GM10266 (cell line): Measurements from ENCODE around the gene VRK3.

ENCODE experiments used
- DNase-seq: peaks from one replicate; pipeline ENCODE4 v3.0.0; 2012; ENCODE audit errors: extremely low spot score
- TF ChIP-seq, protein P1 (sequence below): IDR thresholded peaks from 2 replicates; pipeline ENCODE4 v1.5.1; 2012; ENCODE audit warnings: mild to moderate bottlenecking, low read depth; ENCODE audit not compliant: control insufficient read depth, insufficient read depth; ENCODE audit errors: missing control alignments

The VRK3 gene

DNA sequence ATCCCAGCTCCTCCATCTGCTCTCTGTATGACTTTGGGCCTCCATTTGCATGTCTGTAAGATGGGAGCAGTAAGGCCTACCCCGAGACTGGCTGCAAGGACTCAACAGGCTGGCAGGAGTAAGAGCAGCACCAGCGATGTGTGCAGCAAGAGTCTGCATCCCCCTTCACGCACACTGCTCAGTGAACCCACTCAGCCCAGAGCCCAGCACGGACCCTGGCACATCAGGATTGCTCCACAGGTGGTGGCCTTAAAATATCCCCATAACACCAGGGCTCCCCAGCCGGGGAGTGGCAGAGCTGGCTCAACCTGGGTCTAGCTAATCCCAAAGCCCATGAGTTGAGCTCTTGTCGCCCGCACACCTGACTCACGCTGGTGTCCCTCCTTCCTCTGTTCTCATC, 23.4 kb downstream of the VRK3 start:
- TF ChIP-seq, protein P1, sequence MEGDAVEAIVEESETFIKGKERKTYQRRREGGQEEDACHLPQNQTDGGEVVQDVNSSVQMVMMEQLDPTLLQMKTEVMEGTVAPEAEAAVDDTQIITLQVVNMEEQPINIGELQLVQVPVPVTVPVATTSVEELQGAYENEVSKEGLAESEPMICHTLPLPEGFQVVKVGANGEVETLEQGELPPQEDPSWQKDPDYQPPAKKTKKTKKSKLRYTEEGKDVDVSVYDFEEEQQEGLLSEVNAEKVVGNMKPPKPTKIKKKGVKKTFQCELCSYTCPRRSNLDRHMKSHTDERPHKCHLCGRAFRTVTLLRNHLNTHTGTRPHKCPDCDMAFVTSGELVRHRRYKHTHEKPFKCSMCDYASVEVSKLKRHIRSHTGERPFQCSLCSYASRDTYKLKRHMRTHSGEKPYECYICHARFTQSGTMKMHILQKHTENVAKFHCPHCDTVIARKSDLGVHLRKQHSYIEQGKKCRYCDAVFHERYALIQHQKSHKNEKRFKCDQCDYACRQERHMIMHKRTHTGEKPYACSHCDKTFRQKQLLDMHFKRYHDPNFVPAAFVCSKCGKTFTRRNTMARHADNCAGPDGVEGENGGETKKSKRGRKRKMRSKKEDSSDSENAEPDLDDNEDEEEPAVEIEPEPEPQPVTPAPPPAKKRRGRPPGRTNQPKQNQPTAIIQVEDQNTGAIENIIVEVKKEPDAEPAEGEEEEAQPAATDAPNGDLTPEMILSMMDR, result no peak
- DNase-seq, result no peak

DNA sequence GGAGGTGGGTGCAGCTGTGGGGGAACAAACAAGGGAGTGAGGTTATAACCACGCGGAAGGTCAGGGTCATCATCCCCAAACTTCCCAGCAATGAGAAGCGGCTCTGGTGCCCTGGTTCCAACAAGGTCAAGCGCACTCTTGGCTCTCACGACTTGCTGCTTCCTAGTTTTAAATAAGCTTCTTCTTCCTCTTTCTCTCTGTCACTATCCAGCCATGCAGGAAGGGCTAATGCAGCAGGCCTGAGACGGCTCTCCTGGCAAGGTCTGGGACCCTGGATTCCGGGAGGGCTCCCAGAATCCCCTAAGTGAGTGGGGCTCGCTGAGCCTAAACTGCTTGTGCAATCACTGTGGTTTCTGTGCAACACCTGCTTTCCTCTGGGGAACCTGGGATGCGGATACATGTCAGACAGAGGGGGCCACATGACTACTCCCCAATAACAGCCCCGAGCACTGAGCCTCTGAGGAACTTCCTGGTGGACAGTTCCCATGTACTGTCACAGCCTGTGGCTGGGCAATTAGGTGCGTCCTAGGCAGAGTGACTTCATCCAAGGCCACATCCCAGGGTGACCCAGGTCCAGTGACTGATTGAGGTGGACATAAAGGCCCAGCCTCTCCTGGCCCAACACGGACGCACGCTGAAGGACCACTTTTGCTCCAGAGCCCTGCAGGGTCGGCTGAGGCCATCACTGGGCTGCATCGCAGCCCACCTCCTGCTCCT, 24.2 kb downstream of the VRK3 start:
- DNase-seq, result no peak

DNA sequence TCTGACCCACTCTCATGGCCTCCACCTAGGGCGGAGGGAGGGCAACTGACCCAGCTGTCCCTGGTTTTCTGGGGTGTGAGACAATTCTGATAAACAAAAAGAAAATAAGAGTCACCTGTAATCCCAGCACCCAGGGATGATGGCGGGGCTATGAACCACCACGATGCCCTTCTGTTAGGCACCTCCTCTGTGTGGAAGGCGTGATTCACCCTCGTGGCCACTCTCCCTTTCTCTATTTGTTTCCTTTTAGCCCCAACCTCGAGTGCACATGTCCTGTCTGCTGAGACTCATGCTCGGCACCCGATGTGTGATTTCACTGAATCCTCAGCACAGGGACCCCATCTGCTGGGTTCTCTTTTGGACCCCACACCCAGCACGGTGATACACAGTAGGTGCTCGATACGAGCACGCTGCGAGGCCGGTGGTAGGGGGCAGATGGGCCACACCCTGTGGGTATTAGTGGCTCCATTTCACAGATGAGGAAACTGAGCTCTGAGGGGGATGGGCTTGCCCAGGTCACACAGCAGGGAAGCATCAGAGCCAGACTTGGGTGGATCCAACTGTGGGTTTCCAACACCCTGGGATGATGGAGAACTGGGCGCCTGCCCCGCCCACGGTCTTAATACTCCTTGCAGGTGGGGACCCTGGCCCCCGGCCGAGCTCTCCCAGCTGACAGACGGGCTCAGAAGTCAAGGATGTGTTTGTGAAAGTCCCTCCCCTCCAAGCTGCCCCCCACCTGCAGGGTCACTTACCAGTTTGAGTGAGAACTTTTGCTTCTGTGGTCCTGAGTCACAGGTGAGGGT, 24.9 kb downstream of the VRK3 start:
- no peak for DNase-seq
- TF ChIP-seq, protein P1, result no peak

More for the DNA sequence above, 24.2 kb downstream of the VRK3 start:
- TF ChIP-seq, protein P1, result no peak

DNA sequence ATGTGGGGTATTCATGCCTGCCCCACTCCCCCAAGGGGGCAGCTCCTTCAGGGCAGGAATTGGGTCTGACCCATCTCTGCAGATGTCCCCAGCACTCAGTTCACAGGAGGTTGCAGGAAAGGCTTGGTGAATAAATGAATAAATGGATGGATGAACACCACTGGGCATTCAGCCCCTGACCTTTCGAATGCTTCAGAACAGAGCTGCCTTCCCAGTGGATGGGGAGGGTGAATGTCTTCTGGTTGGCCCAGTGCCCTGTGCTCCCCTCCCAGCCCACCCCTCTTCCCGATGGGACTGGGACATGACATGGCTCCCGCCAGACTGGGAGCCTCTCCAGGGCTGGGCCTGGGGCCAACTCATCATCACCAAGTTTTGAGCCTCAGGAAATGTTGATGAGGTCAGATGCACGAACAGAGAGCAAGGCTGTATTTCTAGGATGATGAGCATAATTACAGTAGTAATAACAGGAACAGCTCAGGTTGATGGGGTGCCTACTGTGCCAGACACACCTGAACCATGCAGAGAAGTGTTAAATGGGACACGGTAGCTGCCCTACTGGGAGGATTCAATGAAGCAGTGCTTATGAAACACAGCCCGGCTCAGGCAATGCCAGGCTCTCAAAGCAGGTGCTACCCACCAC, 25.7 kb downstream of the VRK3 start:
- TF ChIP-seq, protein P1, result no peak

DNA sequence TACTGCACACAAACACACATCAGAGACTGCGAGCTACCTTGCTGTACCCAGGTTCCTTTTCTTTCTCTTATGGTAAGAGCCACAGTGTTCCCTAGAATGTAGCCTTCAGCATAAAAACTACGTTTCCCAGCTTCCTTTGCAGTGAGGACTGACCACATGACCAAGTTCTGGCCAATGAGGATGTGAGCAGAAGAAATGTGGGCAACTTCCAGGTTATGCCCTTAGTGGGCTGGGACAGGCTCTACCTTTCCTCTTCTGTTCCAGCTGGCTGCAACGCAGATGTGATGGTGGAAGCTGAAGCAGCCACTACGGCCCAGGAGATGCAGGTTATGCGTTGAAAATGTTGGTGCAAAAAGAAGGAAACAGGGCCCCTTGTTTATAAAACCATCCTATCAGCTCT, 27.5 kb downstream of the VRK3 start:
- DNase-seq, result peak; percentile 55
- TF ChIP-seq, protein P1, result no peak

More for the DNA sequence above, 25.7 kb downstream of the VRK3 start:
- no peak for DNase-seq

DNA sequence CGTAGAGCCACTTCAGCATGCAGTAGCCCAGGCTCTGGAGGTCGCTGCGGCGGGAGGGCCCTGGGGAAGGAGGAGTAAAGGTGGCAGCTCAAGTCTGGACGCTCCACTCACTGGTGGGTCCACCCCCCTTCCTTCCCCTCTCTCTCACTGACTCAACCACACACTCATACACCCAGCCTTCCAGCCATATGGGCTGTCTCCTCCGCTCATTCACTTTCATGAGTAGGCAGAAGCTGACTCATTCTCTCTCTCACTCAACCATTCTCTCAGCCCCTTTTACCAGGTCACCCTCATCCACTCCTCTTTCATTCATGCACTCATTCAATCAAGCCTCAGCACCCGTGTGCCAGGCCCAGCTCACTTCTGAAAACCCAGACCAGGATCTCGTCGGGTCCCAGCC, 36.7 kb downstream of the VRK3 start:
- no peak for DNase-seq
- TF ChIP-seq, protein P1, result no peak
